ENCODE measurements around the gene EOMES.

Gene EOMES

GRCh38 chr3:27681249-27681748, 40.8 kb downstream of the EOMES start:
- no peak overlapping the region for H3K4me3 ChIP-seq (ENCODE audit: low read depth, low read length)

- no peak overlapping the region for H3K4me3 ChIP-seq (ENCODE audit: low read depth, low read length)
Observed at GRCh38 chr3:27680517-27681246, 41.4 kb downstream of the EOMES start.

- no peak overlapping the region for H3K4me3 ChIP-seq (ENCODE audit: low read depth, low read length)
Observed at GRCh38 chr3:27679691-27680090, 42.4 kb downstream of the EOMES start.

GRCh38 chr3:27678234-27678633, 43.9 kb downstream of the EOMES start:
- H3K4me3 ChIP-seq (ENCODE audit: low read depth, low read length): no peak overlapping the region

GRCh38 chr3:27677565-27677964, 44.6 kb downstream of the EOMES start:
- no peak overlapping the region for H3K4me3 ChIP-seq (ENCODE audit: low read depth, low read length)

GRCh38 chr3:27675287-27675686, 46.8 kb downstream of the EOMES start:
- no peak overlapping the region for H3K4me3 ChIP-seq (ENCODE audit: low read depth, low read length)

- H3K4me3 ChIP-seq (ENCODE audit: low read depth, low read length): no peak overlapping the region
Observed at GRCh38 chr3:27673701-27674100, 48.4 kb downstream of the EOMES start.

- H3K4me3 ChIP-seq (ENCODE audit: low read depth, low read length): no peak overlapping the region
Observed at GRCh38 chr3:27671101-27671500, 51.0 kb downstream of the EOMES start.

- H3K4me3 ChIP-seq (ENCODE audit: low read depth, low read length): no peak overlapping the region
Observed at GRCh38 chr3:27670619-27671018, 51.5 kb downstream of the EOMES start.

- no peak overlapping the region for H3K4me3 ChIP-seq (ENCODE audit: low read depth, low read length)
Observed at GRCh38 chr3:27669591-27669990, 52.5 kb downstream of the EOMES start.

GRCh38 chr3:27667751-27668150, 54.4 kb downstream of the EOMES start:
- no peak overlapping the region for H3K4me3 ChIP-seq (ENCODE audit: low read depth, low read length)

- H3K4me3 ChIP-seq (ENCODE audit: low read depth, low read length): no peak overlapping the region
Observed at GRCh38 chr3:27666708-27667107, 55.4 kb downstream of the EOMES start.

- no peak overlapping the region for H3K4me3 ChIP-seq (ENCODE audit: low read depth, low read length)
Observed at GRCh38 chr3:27666272-27666671, 55.9 kb downstream of the EOMES start.

Data from iPS-11a (cell line).